Lower lobe of right lung (tissue), 2 donors: ENCODE results near the gene GABPA. TPM values are rescaled to one million over a fixed set of nuclear protein-coding genes. Genes with fewer than 3 reads are reported as not detected.

Experiments
- ATAC-seq, 2 donors: fragments of 200-7000 bp; cut with Tn5 transposase; one replicate each; pipeline ENCODE4 v1.9.1; 2020 to 2022; ENCODE audit warnings: mild to moderate bottlenecking in 2 of 2, moderate library complexity in 2 of 2
- DNase-seq: peaks from one replicate; pipeline ENCODE4 v3.0.0-alpha.2; 2020
- H3K27ac ChIP-seq: fragments of 200-600 bp; one replicate; pipeline ENCODE4 v1.8.0; 2022
- H3K27me3 ChIP-seq: fragments of 200-600 bp; one replicate; pipeline ENCODE4 v1.8.0; 2022; ENCODE audit warnings: low read depth
- H3K36me3 ChIP-seq: fragments of 200-600 bp; one replicate; pipeline ENCODE4 v1.8.0; 2022; ENCODE audit warnings: mild to moderate bottlenecking
- H3K4me1 ChIP-seq: fragments of 200-600 bp; one replicate; pipeline ENCODE4 v1.8.0; 2022
- H3K4me3 ChIP-seq: fragments of 200-600 bp; one replicate; pipeline ENCODE4 v1.8.0; 2022; ENCODE audit warnings: mild to moderate bottlenecking
- H3K9me3 ChIP-seq: fragments of 200-600 bp; one replicate; pipeline ENCODE4 v1.8.0; 2022
- CTCF ChIP-seq: fragments of 200-600 bp; IDR thresholded peaks from one replicate; pipeline ENCODE4 v1.8.0; 2022; ENCODE audit warnings: antibody characterized with exemption, mild to moderate bottlenecking
- intact Hi-C: fragments of 100-400 bp; cut with DNase I; formaldehyde crosslinking; loops from one replicate; pipeline ENCODE4 v1.11.0; 2022
- total RNA-seq: library from RNA; stranded (reverse); fragmentation: NEBNext Ultra II Directional; extraction: Animal tissue kit (Norgen Biotek cat#: 25700); gene quantifications from one replicate; pipeline ENCODE4 v1.2.1, GENCODE V29; 2021
- donor health status: DM: no; HTN: yes; CAD: no; lungs with severe emphysema.

The GABPA gene
- total RNA-seq, 1 donor from 2014 or later, result 29.3 TPM

- Histone ChIP-seq H3K4me3 (no peak overlapping the region), H3K9me3 (no peaks in the 10 kb centered on the region), H3K36me3 (no peaks in the 10 kb centered on the region), H3K4me1 (no peaks in the 10 kb centered on the region), H3K27me3 (no peaks in the 10 kb centered on the region), H3K27ac (no peak overlapping the region)
- DNase-seq (no peak), ATAC-seq (no peak)
- no peak for TF ChIP-seq CTCF
- intact Hi-C loops, result no loop called here
Measured at GRCh38 chr21:25806060-25806459, 71.3 kb downstream of the GABPA start.

GRCh38 chr21:25807191-25807590 lies 72.4 kb downstream of the GABPA start:
- ATAC-seq (no peak), DNase-seq (no peak)
- Histone ChIP-seq H3K27me3 (no peaks in the 10 kb centered on the region), H3K4me1 (no peaks in the 10 kb centered on the region), H3K4me3 (no peak overlapping the region), H3K9me3 (no peaks in the 10 kb centered on the region), H3K27ac (no peak overlapping the region), H3K36me3 (no peaks in the 10 kb centered on the region)
- intact Hi-C loops, result no loop called here
- TF ChIP-seq CTCF, result no peak

- no peak overlapping the region for H3K4me3 ChIP-seq
- H3K27ac ChIP-seq, result no peak overlapping the region
- no peaks in the 10 kb centered on the region for H3K27me3 ChIP-seq
- intact Hi-C loops, result no loop called here
- H3K36me3 ChIP-seq, result no peaks in the 10 kb centered on the region
- no peak for TF ChIP-seq CTCF
- no peaks in the 10 kb centered on the region for H3K9me3 ChIP-seq
- ATAC-seq (no peak), DNase-seq (no peak)
- no peaks in the 10 kb centered on the region for H3K4me1 ChIP-seq
Measured at GRCh38 chr21:25809013-25809412, 74.2 kb downstream of the GABPA start.

GRCh38 chr21:25811186-25811585 lies 76.4 kb downstream of the GABPA start:
- H3K4me1 ChIP-seq, result no peaks in the 10 kb centered on the region
- H3K36me3 ChIP-seq, result no peaks in the 10 kb centered on the region
- intact Hi-C loops, result no loop called here
- no peaks in the 10 kb centered on the region for H3K9me3 ChIP-seq
- no peak overlapping the region for H3K4me3 ChIP-seq
- no peak for TF ChIP-seq CTCF
- H3K27ac ChIP-seq, result no peak overlapping the region
- DNase-seq (no peak), ATAC-seq (no peak)
- no peaks in the 10 kb centered on the region for H3K27me3 ChIP-seq

GRCh38 chr21:25813917-25814316 lies 79.1 kb downstream of the GABPA start:
- Histone ChIP-seq H3K4me1 (no peaks in the 10 kb centered on the region), H3K27ac (no peak overlapping the region), H3K36me3 (no peaks in the 10 kb centered on the region), H3K9me3 (no peaks in the 10 kb centered on the region), H3K4me3 (no peak overlapping the region), H3K27me3 (no peaks in the 10 kb centered on the region)
- TF ChIP-seq CTCF, result no peak
- ATAC-seq (no peak), DNase-seq (no peak)
- intact Hi-C loops, result no loop called here

GRCh38 chr21:25818121-25818520 lies 83.3 kb downstream of the GABPA start:
- H3K4me3 ChIP-seq, result no peak overlapping the region
- no peak overlapping the region for H3K27ac ChIP-seq
- no peaks in the 10 kb centered on the region for H3K9me3 ChIP-seq
- DNase-seq, result no peak
- ATAC-seq, result no peak
- no peak for TF ChIP-seq CTCF
- intact Hi-C loops, result no loop called here
- H3K36me3 ChIP-seq, result no peaks in the 10 kb centered on the region
- H3K4me1 ChIP-seq, result no peaks in the 10 kb centered on the region
- H3K27me3 ChIP-seq, result no peaks in the 10 kb centered on the region
